Kidney (tissue), 14 donors: ENCODE data around the gene JAKMIP1. TPM values are rescaled to one million over a fixed set of nuclear protein-coding genes. Genes with fewer than 3 reads are reported as not detected.

ENCODE experiments used
- DNase-seq, 5 donors: peaks; one replicate each; pipeline ENCODE4 v3.0.0-alpha.2; 2013 to 2020
- FAIRE-seq: peaks from 2 replicates; lab custom pipeline; 2012; peaks lifted over from hg19 to GRCh38; lab: Jason Lieb, UNC
- H3K27ac ChIP-seq, 2 donors: one replicate each; pipeline ENCODE4 v1.7.0; 2013; ENCODE audit warnings: low read depth in 2 of 2, low read length in 2 of 2, inconsistent platforms in 1 of 2
- H3K27me3 ChIP-seq: one replicate; pipeline ENCODE4 v1.7.1; 2013; ENCODE audit warnings: low read length, inconsistent platforms; ENCODE audit not compliant: control insufficient read depth, insufficient read depth
- H3K36me3 ChIP-seq, 3 donors: one replicate each; pipeline versions ENCODE4 v1.7.0 to v1.7.1; 2013; ENCODE audit warnings: low read length in 3 of 3, control low read depth in 1 of 3, inconsistent platforms in 1 of 3; ENCODE audit not compliant: insufficient read depth in 3 of 3, control insufficient read depth in 2 of 3
- H3K4me1 ChIP-seq, 3 donors: one replicate each; pipeline versions ENCODE4 v1.7.0 to v1.7.1; 2013; ENCODE audit warnings: low read length in 3 of 3, inconsistent platforms in 1 of 3, low read depth in 1 of 3; ENCODE audit not compliant: control insufficient read depth in 2 of 3, insufficient read depth in 2 of 3
- H3K4me3 ChIP-seq, 3 donors: one replicate each; pipeline versions ENCODE4 v1.7.0 to v1.8.1; 2013; ENCODE audit warnings: low read length in 3 of 3, control low read depth in 1 of 3, inconsistent platforms in 1 of 3
- H3K9ac ChIP-seq, 3 donors: one replicate each; pipeline versions ENCODE4 v1.7.0 to v1.7.1; 2013; ENCODE audit warnings: low read length in 3 of 3, control low read depth in 1 of 3, inconsistent platforms in 1 of 3
- H3K9me3 ChIP-seq, 3 donors: one replicate each; pipeline versions ENCODE4 v1.7.0 to v1.7.1; 2013; ENCODE audit warnings: low read length in 3 of 3, control low read depth in 1 of 3, inconsistent platforms in 1 of 3; ENCODE audit not compliant: control insufficient read depth in 2 of 3, insufficient read depth in 1 of 3
- intact Hi-C: fragments of 100-400 bp; cut with DNase I; formaldehyde crosslinking; loops from one replicate; pipeline ENCODE4 v1.11.1; 2022
- polyA plus RNA-seq: library from polyadenylated mRNA; stranded (reverse); fragments of 350-450 nt; fragmentation: Illumina TruSeq; extraction: RNeasy Lipid Tissue Mini Kit (QIAGEN cat#74804); gene quantifications from one replicate; pipeline ENCODE4 v1.2.3, GENCODE V29; 2014; ENCODE audit warnings: low read depth, low replicate concordance; ENCODE audit not compliant: insufficient read depth
- total RNA-seq: library from RNA; stranded (reverse); fragmentation: NEBNext Ultra II Directional; extraction: Animal tissue kit (Norgen Biotek cat#: 25700); gene quantifications from one replicate; pipeline ENCODE4 v1.2.1, GENCODE V29; 2021
- TF ChIP-seq, protein P1 (sequence below): IDR thresholded peaks from 3 replicates; pipeline ENCODE4 v1.5.1; 2012; ENCODE audit warnings: mild to moderate bottlenecking, moderate library complexity, borderline replicate concordance; ENCODE audit not compliant: insufficient read depth; ENCODE audit errors: extremely low read depth
- donor health status: control.
- donor health status: control.
- donor health status: control.
- donor health status: control.
- donor health status: control.
- donor health status: DM: yes; HTN: yes; CAD: no.
- donor health status: Normal renal cell carcinoma (clear cell type).

The JAKMIP1 gene
- total and polyA plus RNA-seq, 2 donors from 2014 or later: 0.69 TPM; not detected in 1

DNA sequence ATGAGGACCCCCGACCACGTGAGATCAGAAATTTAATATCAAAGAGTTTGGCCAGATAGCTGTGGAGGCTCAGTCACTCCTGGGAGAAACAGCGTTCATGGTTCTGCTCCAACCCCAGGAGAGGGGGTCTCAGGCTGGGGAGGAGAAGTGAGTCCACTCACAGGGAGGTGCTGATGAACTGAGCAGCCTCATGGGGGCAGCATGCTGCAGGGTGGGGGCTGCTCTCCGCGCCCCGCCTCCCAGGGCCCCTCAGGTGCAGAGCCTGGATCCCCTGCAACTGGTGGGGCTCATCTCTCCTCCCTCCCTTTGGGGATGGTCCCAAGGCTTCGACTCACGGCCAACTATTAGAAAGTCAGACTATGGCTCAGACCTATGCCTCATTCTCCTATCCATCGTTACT lies 155.5 kb downstream of the JAKMIP1 start:
- TF ChIP-seq, protein P1, sequence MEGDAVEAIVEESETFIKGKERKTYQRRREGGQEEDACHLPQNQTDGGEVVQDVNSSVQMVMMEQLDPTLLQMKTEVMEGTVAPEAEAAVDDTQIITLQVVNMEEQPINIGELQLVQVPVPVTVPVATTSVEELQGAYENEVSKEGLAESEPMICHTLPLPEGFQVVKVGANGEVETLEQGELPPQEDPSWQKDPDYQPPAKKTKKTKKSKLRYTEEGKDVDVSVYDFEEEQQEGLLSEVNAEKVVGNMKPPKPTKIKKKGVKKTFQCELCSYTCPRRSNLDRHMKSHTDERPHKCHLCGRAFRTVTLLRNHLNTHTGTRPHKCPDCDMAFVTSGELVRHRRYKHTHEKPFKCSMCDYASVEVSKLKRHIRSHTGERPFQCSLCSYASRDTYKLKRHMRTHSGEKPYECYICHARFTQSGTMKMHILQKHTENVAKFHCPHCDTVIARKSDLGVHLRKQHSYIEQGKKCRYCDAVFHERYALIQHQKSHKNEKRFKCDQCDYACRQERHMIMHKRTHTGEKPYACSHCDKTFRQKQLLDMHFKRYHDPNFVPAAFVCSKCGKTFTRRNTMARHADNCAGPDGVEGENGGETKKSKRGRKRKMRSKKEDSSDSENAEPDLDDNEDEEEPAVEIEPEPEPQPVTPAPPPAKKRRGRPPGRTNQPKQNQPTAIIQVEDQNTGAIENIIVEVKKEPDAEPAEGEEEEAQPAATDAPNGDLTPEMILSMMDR: no peak
- Histone ChIP-seq H3K9ac (no peak overlapping the region), H3K4me1 (no peaks in the 10 kb centered on the region), H3K9me3 (no peaks in the 10 kb centered on the region), H3K36me3 (no peaks in the 10 kb centered on the region), H3K4me3 (no peak overlapping the region), H3K27me3 (no peaks in the 10 kb centered on the region), H3K27ac (no peak overlapping the region)
- intact Hi-C loops: no loop called here
- no peak for DNase-seq
- no peak for FAIRE-seq

DNA sequence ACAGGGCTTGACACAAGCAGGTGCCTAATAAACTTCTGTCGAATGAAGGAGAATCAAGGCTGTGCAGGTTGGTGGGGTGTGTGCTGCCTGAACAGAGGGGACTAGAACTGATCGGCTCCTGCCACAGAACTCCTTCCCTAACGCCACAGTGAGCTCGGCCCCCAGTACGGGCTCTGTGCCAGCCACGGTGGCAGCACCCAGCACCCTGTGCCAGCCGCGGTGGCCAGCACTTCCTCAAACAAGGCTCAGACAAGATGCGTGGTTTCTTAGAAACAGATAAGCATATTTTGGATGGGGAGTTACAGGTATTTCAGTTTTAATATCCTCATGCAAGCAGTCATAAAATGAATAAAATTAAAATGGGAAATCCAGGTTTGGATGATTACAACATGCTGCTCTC lies 156.1 kb downstream of the JAKMIP1 start:
- Histone ChIP-seq H3K4me1 (no peaks in the 10 kb centered on the region), H3K27me3 (no peaks in the 10 kb centered on the region), H3K36me3 (no peaks in the 10 kb centered on the region), H3K27ac (no peak overlapping the region), H3K9ac (no peak overlapping the region), H3K4me3 (no peak overlapping the region), H3K9me3 (no peaks in the 10 kb centered on the region)
- FAIRE-seq (no peak), DNase-seq (no peak)
- intact Hi-C loops: no loop called here
- TF ChIP-seq, protein P1: no peak

DNA sequence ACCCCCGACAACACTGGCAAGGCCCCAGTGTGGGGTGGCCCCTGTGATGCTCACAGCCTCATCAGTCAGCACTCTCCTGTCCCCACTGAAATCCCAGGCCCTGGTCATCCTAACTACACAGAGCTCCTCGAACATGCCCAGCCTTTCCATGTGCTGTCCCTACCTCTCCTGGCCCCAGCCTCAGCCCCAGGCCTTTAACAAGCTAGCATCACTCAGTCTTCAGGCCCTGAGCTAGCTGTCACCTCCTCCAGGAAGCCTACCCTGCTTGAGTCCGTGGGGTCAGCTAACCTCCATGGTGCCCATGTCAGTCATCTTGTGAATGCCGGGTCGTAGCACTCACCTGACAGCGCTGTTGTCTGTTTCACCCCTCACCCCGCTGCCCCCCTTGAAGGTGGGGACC lies 156.5 kb downstream of the JAKMIP1 start:
- TF ChIP-seq, protein P1: no peak
- intact Hi-C loops: no loop called here
- FAIRE-seq (no peak), DNase-seq (no peak)
- Histone ChIP-seq H3K9me3 (no peaks in the 10 kb centered on the region), H3K27me3 (no peaks in the 10 kb centered on the region), H3K27ac (no peak overlapping the region), H3K4me3 (no peak overlapping the region), H3K4me1 (no peaks in the 10 kb centered on the region), H3K36me3 (no peaks in the 10 kb centered on the region), H3K9ac (no peak overlapping the region)

DNA sequence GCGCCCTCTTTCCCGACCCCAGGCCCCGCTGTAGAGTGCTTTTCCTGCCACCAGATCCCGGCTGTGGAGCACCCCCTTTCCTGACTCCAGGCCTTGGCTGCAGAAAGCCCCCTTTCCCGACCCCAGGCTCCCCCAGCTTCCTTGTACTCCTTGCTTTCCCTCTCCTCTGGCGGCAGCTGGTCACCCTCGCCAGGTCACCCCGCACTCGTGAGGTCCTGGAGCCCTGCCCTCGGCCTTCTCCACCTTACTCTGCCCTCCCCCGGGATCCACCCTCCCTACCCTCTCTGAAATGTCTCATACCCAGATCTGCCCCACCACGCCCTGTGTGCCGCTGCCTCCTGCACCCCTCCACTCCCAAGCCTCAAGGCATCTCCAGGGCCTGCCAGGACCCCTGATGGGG lies 157.2 kb downstream of the JAKMIP1 start:
- no peak overlapping the region for H3K27ac ChIP-seq
- no peaks in the 10 kb centered on the region for H3K27me3 ChIP-seq
- H3K36me3 ChIP-seq: no peaks in the 10 kb centered on the region
- intact Hi-C loops: no loop called here
- TF ChIP-seq, protein P1: no peak
- no peak for DNase-seq
- H3K4me1 ChIP-seq: no peaks in the 10 kb centered on the region
- no peaks in the 10 kb centered on the region for H3K9me3 ChIP-seq
- no peak overlapping the region for H3K9ac ChIP-seq
- FAIRE-seq: no peak
- H3K4me3 ChIP-seq: no peak overlapping the region
